Panc1 (cell line): ENCODE measurements around the gene CCDC14. TPM values are rescaled to one million over a fixed set of nuclear protein-coding genes. Genes with fewer than 3 reads are reported as not detected.

Experiments
- ATAC-seq: fragments of 200-7000 bp; cut with Tn5 transposase; 2 replicates; pipeline ENCODE4 v1.9.1; 2020; ENCODE audit warnings: mild to moderate bottlenecking, moderate library complexity
- BruUV-seq: library from RNA; stranded (reverse); fragments of 400-500 nt; replicated peaks from 2 replicates; lab custom pipeline; 2021; lab: Mats Ljungman, UMichigan
- CTCF ChIA-PET: fragments of 300-600 bp; sonication (Branson Sonifier 250); formaldehyde crosslinking; loops from one replicate; lab custom pipeline; 2022; ENCODE audit warnings: antibody characterized with exemption; lab: Charles Lee
- POLR2A ChIA-PET: fragments of 300-600 bp; sonication (Branson Sonifier 250); formaldehyde crosslinking; loops from one replicate; lab custom pipeline; 2022; ENCODE audit warnings: antibody characterized with exemption; lab: Charles Lee
- DNase-seq: peaks from one replicate; pipeline ENCODE4 v3.0.0-alpha.2; 2010; ENCODE audit warnings: low read depth, low spot score
- H3K27ac ChIP-seq: 2 replicates; pipeline ENCODE4 v1.5.1; 2011; ENCODE audit warnings: mild to moderate bottlenecking, low read length, inconsistent platforms
- H3K27me3 ChIP-seq: fragments of 200-500 bp; sonication (Bioruptor generic); 2 replicates; pipeline ENCODE4 v1.6.0; 2014; ENCODE audit warnings: low read length, inconsistent platforms; ENCODE audit not compliant: control insufficient read depth, insufficient read depth
- H3K36me3 ChIP-seq: fragments of 200-500 bp; sonication (Bioruptor generic); 2 replicates; pipeline ENCODE4 v1.5.1; 2014; ENCODE audit warnings: inconsistent platforms, mild to moderate bottlenecking, low read length, moderate library complexity; ENCODE audit not compliant: control insufficient read depth, insufficient read depth
- H3K4me1 ChIP-seq: 2 replicates; pipeline ENCODE4 v1.5.1; 2011; ENCODE audit warnings: inconsistent platforms, mild to moderate bottlenecking, low read length, moderate library complexity; ENCODE audit not compliant: control insufficient read depth, insufficient read depth
- H3K4me3 ChIP-seq, 2 experiments: 2 replicates each; pipeline ENCODE4 v1.5.1; 2011 to 2012; ENCODE audit warnings: low read depth in 2 of 2, low read length in 2 of 2, mild to moderate bottlenecking in 2 of 2, inconsistent platforms in 1 of 2, moderate library complexity in 1 of 2
- H3K9me3 ChIP-seq: fragments of 200-500 bp; sonication (Bioruptor generic); 2 replicates; pipeline ENCODE4 v1.5.1; 2014; ENCODE audit warnings: low read depth, mild to moderate bottlenecking, inconsistent platforms, low read length, moderate library complexity; ENCODE audit not compliant: control insufficient read depth, insufficient read depth
- CTCF ChIP-seq: fragments of 450-650 bp; IDR thresholded peaks from 2 replicates; pipeline ENCODE4 v1.5.1; 2017; ENCODE audit warnings: mild to moderate bottlenecking
- POLR2AphosphoS5 ChIP-seq: IDR thresholded peaks from 2 replicates; pipeline ENCODE4 v1.6.1; 2012; ENCODE audit warnings: mild to moderate bottlenecking, low read depth, low read length, moderate library complexity
- REST ChIP-seq, 2 experiments: IDR thresholded peaks; 2 replicates each; pipeline ENCODE4 v1.6.1; 2011 to 2012; ENCODE audit warnings: low read depth in 2 of 2, control low read depth in 1 of 2, low read length in 1 of 2, mild to moderate bottlenecking in 1 of 2, moderate library complexity in 1 of 2; ENCODE audit not compliant: insufficient read depth in 1 of 2
- SIN3A ChIP-seq: IDR thresholded peaks from 2 replicates; pipeline ENCODE4 v1.6.1; 2012; ENCODE audit warnings: low read depth, mild to moderate bottlenecking, low read length, moderate library complexity, borderline replicate concordance; ENCODE audit not compliant: insufficient read depth
- TCF7L2 ChIP-seq: IDR thresholded peaks from 2 replicates; pipeline ENCODE4 v1.6.1; 2011; ENCODE audit warnings: mild to moderate bottlenecking, low read depth, low read length, inconsistent platforms
- in situ Hi-C: cut with HindIII; loops from 2 replicates; pipeline ENCODE4 v1.10.0; 2016; ENCODE audit warnings: low sequenced_read_pairs, low pct_unique_long_range_greater_than_20kb
- intact Hi-C: fragments of 100-400 bp; cut with micrococcal nuclease; formaldehyde crosslinking; loops from one replicate; pipeline ENCODE4 v1.10.0; 2022; ENCODE audit not compliant: unreplicated experiment
- total RNA-seq: library from RNA; stranded (reverse); gene quantifications from one replicate; pipeline ENCODE4 v1.2.1, GENCODE V29; 2021; ENCODE audit not compliant: unreplicated experiment

Gene CCDC14
- total RNA-seq, 1 experiment from 2014 or later: 57.7 TPM

DNA sequence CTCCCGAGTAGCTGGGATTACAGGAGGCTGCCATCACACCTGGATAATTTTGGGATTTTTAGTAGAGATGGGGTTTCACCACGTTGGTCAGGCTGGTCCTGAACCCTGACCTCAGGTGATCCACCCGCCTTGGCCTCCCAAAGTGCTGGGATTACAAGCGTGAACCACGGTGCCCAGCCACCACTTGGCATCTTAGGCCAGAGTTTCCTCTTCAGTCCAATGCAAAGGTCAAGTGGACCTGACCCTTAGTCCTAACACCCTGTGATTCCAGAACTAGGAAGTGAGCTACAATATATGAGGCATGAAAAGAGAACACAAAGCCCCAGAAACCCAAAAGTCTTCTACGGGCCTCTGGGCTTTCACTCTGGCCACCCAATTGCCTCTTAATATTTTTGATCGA, 82.2 kb downstream of the CCDC14 start:
- TF ChIP-seq POLR2AphosphoS5: no peak
- no peak for TF ChIP-seq TCF7L2
- no peak for TF ChIP-seq REST (IDR thresholded peaks at IDR 0.05; ENCODE audit: insufficient read depth in 1 of 2, low read depth in 2 of 2, low read length in 1 of 2)
- TF ChIP-seq SIN3A: no peak
- no peak for TF ChIP-seq CTCF
- BruUV-seq: no TSS peak
- ATAC-seq (no peak), DNase-seq (no peak)
- no peaks in the 10 kb centered on the region for H3K36me3 ChIP-seq
- H3K4me3 ChIP-seq: no peak overlapping the region
- H3K27me3 ChIP-seq: 0 out of 2 replicates have a peak, but pooled peaks cover 3% of the 10 kb centered on the region
- H3K9me3 ChIP-seq: no peaks in the 10 kb centered on the region
- no peak overlapping the region for H3K27ac ChIP-seq
- POLR2A ChIA-PET: no interaction called here
- in situ Hi-C loops: no loop called here
- CTCF ChIA-PET: no interaction called here
- intact Hi-C loops: no loop called here
- H3K4me1 ChIP-seq: peaks cover 5% of the 10 kb centered on the region; the same call in 1 of the 2 replicates

- Histone ChIP-seq H3K27ac (no peak overlapping the region), H3K36me3 (no peaks in the 10 kb centered on the region), H3K4me1 (no peaks in the 10 kb centered on the region), H3K9me3 (no peaks in the 10 kb centered on the region), H3K4me3 (no peak overlapping the region), H3K27me3 (0 out of 2 replicates have a peak, but pooled peaks cover 3% of the 10 kb centered on the region)
- no peak for ATAC-seq
- intact Hi-C loops: no loop called here
- no peak for DNase-seq
- ChIA-PET CTCF (no interaction called here), POLR2A (no interaction called here)
- TF ChIP-seq TCF7L2: no peak
- in situ Hi-C loops: no loop called here
- no TSS peak for BruUV-seq
Observed at GRCh38 chr3:123877965-123878364, 83.1 kb downstream of the CCDC14 start.

- BruUV-seq: no TSS peak
- ChIA-PET POLR2A (no interaction called here), CTCF (no interaction called here)
- no peaks in the 10 kb centered on the region for H3K36me3 ChIP-seq
- H3K27me3 ChIP-seq: 0 out of 2 replicates have a peak, but pooled peaks cover 3% of the 10 kb centered on the region
- in situ Hi-C loops (no loop called here), intact Hi-C loops (no loop called here)
- H3K4me1 ChIP-seq: no peaks in the 10 kb centered on the region
- H3K27ac ChIP-seq: no peak overlapping the region
- TF ChIP-seq REST (IDR thresholded peaks at IDR 0.05; ENCODE audit: insufficient read depth in 1 of 2, low read depth in 2 of 2, low read length in 1 of 2): no peak
- H3K4me3 ChIP-seq: no peak overlapping the region
- no peaks in the 10 kb centered on the region for H3K9me3 ChIP-seq
- ATAC-seq: 0 out of 2 replicates have a peak, but pooled peaks have one; percentile 11
- DNase-seq: no peak
Observed at GRCh38 chr3:123877466-123877865, 83.6 kb downstream of the CCDC14 start.
